ENCODE data around the gene BCR. TPM values are rescaled to one million over a fixed set of nuclear protein-coding genes. Genes with fewer than 3 reads are reported as not detected.

The BCR gene
- total RNA-seq, 1 donor: 59.5 TPM

- H3K4me3 ChIP-seq (ENCODE audit: low read length): no peak overlapping the region
- no peaks in the 10 kb centered on the region for H3K27me3 ChIP-seq (ENCODE audit: insufficient read depth, low read length)
- peaks cover 50% of the 10 kb centered on the region for H3K4me1 ChIP-seq (ENCODE audit: insufficient read depth, low read length)
- no peaks in the 10 kb centered on the region for H3K9me3 ChIP-seq (ENCODE audit: low read depth, low read length)
These were observed 34.3 kb upstream of the BCR start for GRCh38 chr22:23145878-23146470.

- no peaks in the 10 kb centered on the region for H3K27me3 ChIP-seq (ENCODE audit: insufficient read depth, low read length)
- H3K4me1 ChIP-seq (ENCODE audit: insufficient read depth, low read length): peaks cover 47% of the 10 kb centered on the region
- no peaks in the 10 kb centered on the region for H3K9me3 ChIP-seq (ENCODE audit: low read depth, low read length)
- H3K4me3 ChIP-seq (ENCODE audit: low read length): no peak overlapping the region
These were observed 33.7 kb upstream of the BCR start for GRCh38 chr22:23146478-23147205.

- Histone ChIP-seq H3K4me1 (ENCODE audit: insufficient read depth, low read length) (peaks cover 43% of the 10 kb centered on the region), H3K27me3 (ENCODE audit: insufficient read depth, low read length) (no peaks in the 10 kb centered on the region), H3K4me3 (ENCODE audit: low read length) (no peak overlapping the region), H3K9me3 (ENCODE audit: low read depth, low read length) (no peaks in the 10 kb centered on the region)
These were observed 32.5 kb upstream of the BCR start for GRCh38 chr22:23147617-23148387.

- no peaks in the 10 kb centered on the region for H3K9me3 ChIP-seq (ENCODE audit: low read depth, low read length)
- peaks cover 47% of the 10 kb centered on the region for H3K4me1 ChIP-seq (ENCODE audit: insufficient read depth, low read length)
- H3K4me3 ChIP-seq (ENCODE audit: low read length): no peak overlapping the region
- H3K27me3 ChIP-seq (ENCODE audit: insufficient read depth, low read length): no peaks in the 10 kb centered on the region
These were observed 30.5 kb upstream of the BCR start for GRCh38 chr22:23149743-23150238.

- no peaks in the 10 kb centered on the region for H3K27me3 ChIP-seq (ENCODE audit: insufficient read depth, low read length)
- no peaks in the 10 kb centered on the region for H3K9me3 ChIP-seq (ENCODE audit: low read depth, low read length)
- H3K4me3 ChIP-seq (ENCODE audit: low read length): no peak overlapping the region
- H3K4me1 ChIP-seq (ENCODE audit: insufficient read depth, low read length): peaks cover 37% of the 10 kb centered on the region
These were observed 29.5 kb upstream of the BCR start for GRCh38 chr22:23150762-23151161.

GRCh38 chr22:23151827-23152226 is 28.5 kb upstream of the BCR start:
- peaks cover 39% of the 10 kb centered on the region for H3K4me1 ChIP-seq (ENCODE audit: insufficient read depth, low read length)
- H3K27me3 ChIP-seq (ENCODE audit: insufficient read depth, low read length): no peaks in the 10 kb centered on the region
- no peak overlapping the region for H3K4me3 ChIP-seq (ENCODE audit: low read length)

GRCh38 chr22:23152238-23153114 is 27.8 kb upstream of the BCR start:
- Histone ChIP-seq H3K9me3 (ENCODE audit: low read depth, low read length) (no peaks in the 10 kb centered on the region), H3K4me1 (ENCODE audit: insufficient read depth, low read length) (peaks cover 42% of the 10 kb centered on the region), H3K27me3 (ENCODE audit: insufficient read depth, low read length) (no peaks in the 10 kb centered on the region), H3K4me3 (ENCODE audit: low read length) (no peak overlapping the region)

More at GRCh38 chr22:23151827-23152226, 28.5 kb upstream of the BCR start:
- H3K9me3 ChIP-seq (ENCODE audit: low read depth, low read length): no peaks in the 10 kb centered on the region

- H3K4me3 ChIP-seq (ENCODE audit: low read length): no peak overlapping the region
- H3K9me3 ChIP-seq (ENCODE audit: low read depth, low read length): no peaks in the 10 kb centered on the region
- H3K4me1 ChIP-seq (ENCODE audit: insufficient read depth, low read length): peaks cover 46% of the 10 kb centered on the region
- H3K27me3 ChIP-seq (ENCODE audit: insufficient read depth, low read length): no peaks in the 10 kb centered on the region
These were observed 26.3 kb upstream of the BCR start for GRCh38 chr22:23153994-23154393.

GRCh38 chr22:23154461-23154860 is 25.8 kb upstream of the BCR start:
- Histone ChIP-seq H3K27me3 (ENCODE audit: insufficient read depth, low read length) (no peaks in the 10 kb centered on the region), H3K4me1 (ENCODE audit: insufficient read depth, low read length) (peaks cover 50% of the 10 kb centered on the region), H3K9me3 (ENCODE audit: low read depth, low read length) (no peaks in the 10 kb centered on the region), H3K4me3 (ENCODE audit: low read length) (no peak overlapping the region)

- Histone ChIP-seq H3K4me3 (ENCODE audit: low read length) (no peak overlapping the region), H3K27me3 (ENCODE audit: insufficient read depth, low read length) (no peaks in the 10 kb centered on the region), H3K4me1 (ENCODE audit: insufficient read depth, low read length) (peaks cover 46% of the 10 kb centered on the region), H3K9me3 (ENCODE audit: low read depth, low read length) (no peaks in the 10 kb centered on the region)
These were observed 25.2 kb upstream of the BCR start for GRCh38 chr22:23155143-23155542.

GRCh38 chr22:23155831-23156230 is 24.5 kb upstream of the BCR start:
- H3K4me3 ChIP-seq (ENCODE audit: low read length): no peak overlapping the region
- H3K27me3 ChIP-seq (ENCODE audit: insufficient read depth, low read length): no peaks in the 10 kb centered on the region
- no peaks in the 10 kb centered on the region for H3K9me3 ChIP-seq (ENCODE audit: low read depth, low read length)
- H3K4me1 ChIP-seq (ENCODE audit: insufficient read depth, low read length): peaks cover 42% of the 10 kb centered on the region

GRCh38 chr22:23156286-23156685 is 24.0 kb upstream of the BCR start:
- Histone ChIP-seq H3K4me1 (ENCODE audit: insufficient read depth, low read length) (peaks cover 39% of the 10 kb centered on the region), H3K27me3 (ENCODE audit: insufficient read depth, low read length) (no peaks in the 10 kb centered on the region), H3K4me3 (ENCODE audit: low read length) (no peak overlapping the region), H3K9me3 (ENCODE audit: low read depth, low read length) (no peaks in the 10 kb centered on the region)

GRCh38 chr22:23157560-23158515 is 22.5 kb upstream of the BCR start:
- H3K4me1 ChIP-seq (ENCODE audit: insufficient read depth, low read length): peaks cover 29% of the 10 kb centered on the region
- no peaks in the 10 kb centered on the region for H3K9me3 ChIP-seq (ENCODE audit: low read depth, low read length)
- no peaks in the 10 kb centered on the region for H3K27me3 ChIP-seq (ENCODE audit: insufficient read depth, low read length)
- H3K4me3 ChIP-seq (ENCODE audit: low read length): no peak overlapping the region

Data from mononuclear cell (primary cell).